Frontal cortex (tissue), 4 donors: ENCODE results near the gene RNU1-3. TPM values are rescaled to one million over a fixed set of nuclear protein-coding genes. Genes with fewer than 3 reads are reported as not detected.
A peak's percentile ranks its signal among the peaks of the same experiment; 100 is the strongest.
"Not testable (repeated sequence)": the region's sequence is repeated elsewhere in the genome, so short reads cannot be mapped to it uniquely, and the experiment has no call there.

Experiments
- DNase-seq, 2 donors: peaks; one replicate each; pipeline ENCODE4 v3.0.0; 2012; ENCODE audit warnings: low spot score in 2 of 2
- FAIRE-seq: peaks from 2 replicates; lab custom pipeline; 2012; peaks lifted over from hg19 to GRCh38; lab: Jason Lieb, UNC
- total RNA-seq: library from RNA; depleted of rRNA; stranded (reverse); fragments of >200 nt; gene quantifications from one replicate; pipeline ENCODE4 v1.2.3, GENCODE V29; 2014
- donor health status: control.
- donor health status: control.
- donor health status: control.

The RNU1-3 gene
- total RNA-seq, 1 donor from 2014 or later = under 0.01 TPM

DNA sequence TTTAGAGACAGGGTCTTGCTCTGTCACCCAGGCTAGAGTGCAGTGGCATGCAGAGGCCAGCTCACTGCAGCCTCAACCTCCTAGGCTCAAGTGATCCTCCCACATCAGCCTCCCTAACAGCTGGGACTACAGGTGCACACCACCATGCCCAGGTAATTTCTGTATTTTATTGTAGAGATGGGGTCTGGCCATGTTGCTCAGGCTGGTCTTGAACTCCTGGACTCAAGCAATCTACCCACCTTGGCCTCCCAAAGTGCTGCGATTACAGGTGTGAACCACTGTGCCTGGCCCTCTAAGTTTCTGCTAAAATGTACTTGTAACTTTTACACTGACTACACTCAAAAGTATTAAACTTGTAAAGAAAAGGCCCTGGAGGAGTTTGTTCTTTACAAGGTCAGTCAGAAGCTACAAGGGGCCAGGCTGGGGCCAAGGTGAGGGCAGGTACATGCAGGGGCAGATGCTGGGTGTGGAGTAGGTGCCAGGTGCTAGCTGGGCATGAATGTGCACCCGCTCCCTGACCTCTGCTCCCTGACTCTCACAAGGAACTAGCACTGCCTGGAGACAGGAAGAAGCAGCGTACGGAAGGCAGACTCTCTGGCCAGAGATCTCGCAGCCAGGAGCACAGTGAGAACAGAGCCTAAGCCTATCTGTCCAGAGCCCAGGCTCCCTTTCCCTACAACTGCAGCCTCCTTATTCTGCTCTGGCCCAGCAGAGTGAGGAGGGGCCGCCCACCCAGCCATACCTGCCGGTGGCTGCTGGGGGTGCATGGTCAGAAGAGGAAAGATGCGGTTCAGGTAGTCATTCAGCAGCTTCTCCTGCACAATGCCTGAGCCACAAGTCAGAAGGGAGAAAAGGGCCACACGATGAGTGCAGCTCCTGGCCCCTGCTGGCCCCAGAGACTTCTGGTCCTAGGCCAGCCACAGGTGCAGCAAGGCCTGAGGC lies 24.5 kb downstream of the RNU1-3 start:
- not testable (repeated sequence) for DNase-seq, FAIRE-seq

DNA sequence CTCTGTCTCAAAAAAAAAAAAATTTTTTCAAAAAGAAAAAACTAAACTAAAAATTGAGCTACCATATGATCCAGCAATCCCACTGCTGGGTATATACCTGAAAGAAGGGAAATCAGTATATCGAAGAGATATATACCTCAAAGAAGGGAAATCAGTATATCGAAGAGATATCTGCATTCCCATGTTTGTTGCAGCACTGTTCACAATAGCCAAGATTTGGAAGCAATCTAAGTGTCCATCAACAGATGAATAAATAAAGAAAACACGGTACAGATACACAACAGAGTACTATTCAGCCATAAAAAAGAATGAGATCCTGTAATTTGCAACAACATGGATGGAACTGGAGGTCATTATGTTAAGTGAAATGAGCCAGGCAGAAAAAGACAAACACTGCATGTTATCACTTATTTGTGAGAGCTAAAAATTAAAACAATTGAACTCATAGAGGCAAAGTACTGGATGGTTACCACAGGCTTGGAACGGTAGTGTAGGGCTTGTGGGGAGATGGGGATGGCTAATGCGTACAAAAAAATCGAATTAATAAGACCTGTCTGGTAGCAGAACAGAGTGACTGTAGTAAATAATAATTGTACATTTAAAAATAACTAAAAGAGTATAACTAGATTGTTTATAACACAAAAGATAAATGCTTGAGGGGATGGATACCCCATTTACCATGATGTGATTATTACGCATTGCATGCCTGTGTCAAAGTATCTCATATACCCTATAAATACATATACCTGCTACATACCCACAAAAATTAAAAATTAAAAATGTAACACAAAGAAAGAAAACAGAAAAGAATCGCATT lies 25.4 kb downstream of the RNU1-3 start:
- DNase-seq, FAIRE-seq: not testable (repeated sequence)

GRCh38 chr1:16639091-16640031 lies 27.4 kb downstream of the RNU1-3 start:
- not testable (repeated sequence) for FAIRE-seq, DNase-seq

GRCh38 chr1:16637941-16638778 lies 28.6 kb downstream of the RNU1-3 start:
- FAIRE-seq, DNase-seq: not testable (repeated sequence)

DNA sequence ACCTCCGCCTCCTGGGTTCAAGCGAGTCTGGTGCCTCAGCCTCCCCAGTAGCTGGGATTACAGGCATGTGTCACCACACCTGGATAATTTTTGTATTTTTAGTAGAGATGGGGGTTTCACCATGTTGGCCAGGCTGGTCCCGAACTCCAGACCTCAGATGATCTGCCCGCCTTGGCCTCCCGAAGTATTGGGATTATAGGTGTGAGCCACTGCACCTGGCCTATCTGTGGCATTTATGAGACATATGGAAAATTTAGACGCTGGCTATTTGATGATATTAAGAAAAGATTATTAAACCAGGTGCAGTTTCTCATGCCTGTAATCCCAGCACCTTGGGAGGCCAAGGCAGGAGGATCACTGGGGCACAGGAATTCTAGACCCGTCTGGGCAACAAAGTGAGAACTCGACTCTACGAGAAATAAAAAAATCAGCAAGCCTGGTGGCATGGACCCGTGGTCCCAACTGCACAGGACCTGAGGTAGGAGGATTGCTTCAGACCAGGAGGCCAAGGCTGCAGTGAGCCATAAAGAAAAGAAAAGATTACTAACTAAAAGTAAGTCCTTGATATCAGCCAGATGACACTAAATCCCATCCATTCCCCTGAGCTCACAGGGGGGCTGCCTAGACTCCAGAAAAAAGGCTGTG lies 30.1 kb downstream of the RNU1-3 start:
- DNase-seq, FAIRE-seq: not testable (repeated sequence)

DNA sequence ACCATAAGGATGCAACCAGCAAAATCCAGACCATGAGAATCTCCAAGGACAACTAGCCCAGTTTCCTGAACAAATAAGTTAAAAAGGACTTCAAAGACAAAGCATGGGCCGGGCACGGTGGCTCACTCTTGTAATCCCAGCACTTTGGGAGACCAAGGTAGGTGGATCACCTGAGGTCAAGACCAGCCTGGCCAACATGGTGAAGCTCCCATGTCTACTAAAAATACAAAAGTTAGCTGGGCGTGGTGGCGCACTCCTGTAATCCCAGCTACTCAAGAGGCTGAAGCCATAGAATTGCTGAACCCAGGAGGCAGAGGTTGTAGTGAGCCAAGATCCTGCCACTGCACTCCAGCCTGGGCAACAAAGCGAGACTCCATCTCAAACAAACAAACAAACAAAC lies 30.8 kb downstream of the RNU1-3 start:
- not testable (repeated sequence) for FAIRE-seq

DNA sequence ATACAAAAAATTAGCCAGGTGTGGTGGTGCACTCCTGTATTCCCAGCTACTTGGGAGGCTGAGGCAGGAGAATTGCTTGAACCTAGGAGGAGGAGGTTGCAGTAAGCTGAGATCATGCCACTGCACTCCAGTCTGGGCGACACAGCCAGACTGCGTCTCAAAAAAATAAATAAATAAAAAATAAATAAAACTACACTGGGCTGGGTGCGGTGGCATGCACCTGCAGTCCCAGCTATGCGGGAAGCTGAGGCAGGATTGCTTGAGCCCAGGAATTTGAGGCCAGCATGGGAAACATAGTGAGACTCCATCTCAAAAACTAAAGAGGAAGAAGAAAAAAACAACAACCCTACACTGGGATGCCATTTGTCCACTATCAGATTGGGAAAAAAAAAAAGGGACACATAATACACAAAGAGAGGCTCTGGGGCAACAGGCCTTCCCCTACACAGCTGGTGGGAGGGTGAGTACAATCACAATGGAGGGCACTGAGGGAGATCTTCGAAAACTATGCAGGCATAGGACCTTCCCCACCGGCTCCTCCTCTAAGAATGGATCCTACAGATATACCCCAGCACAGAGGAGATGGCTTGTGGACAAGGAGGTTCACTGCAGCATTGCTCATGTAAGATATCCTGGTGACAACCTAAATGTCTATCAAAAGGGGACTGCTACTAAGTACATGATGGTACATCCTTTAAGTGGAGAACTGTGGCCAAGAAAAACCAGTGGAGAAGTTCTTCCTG lies 33.0 kb downstream of the RNU1-3 start:
- FAIRE-seq = not testable (repeated sequence)
- peak; percentile 41 to 61 for DNase-seq

More for the DNA sequence above, 30.8 kb downstream of the RNU1-3 start:
- not testable (repeated sequence) for DNase-seq

DNA sequence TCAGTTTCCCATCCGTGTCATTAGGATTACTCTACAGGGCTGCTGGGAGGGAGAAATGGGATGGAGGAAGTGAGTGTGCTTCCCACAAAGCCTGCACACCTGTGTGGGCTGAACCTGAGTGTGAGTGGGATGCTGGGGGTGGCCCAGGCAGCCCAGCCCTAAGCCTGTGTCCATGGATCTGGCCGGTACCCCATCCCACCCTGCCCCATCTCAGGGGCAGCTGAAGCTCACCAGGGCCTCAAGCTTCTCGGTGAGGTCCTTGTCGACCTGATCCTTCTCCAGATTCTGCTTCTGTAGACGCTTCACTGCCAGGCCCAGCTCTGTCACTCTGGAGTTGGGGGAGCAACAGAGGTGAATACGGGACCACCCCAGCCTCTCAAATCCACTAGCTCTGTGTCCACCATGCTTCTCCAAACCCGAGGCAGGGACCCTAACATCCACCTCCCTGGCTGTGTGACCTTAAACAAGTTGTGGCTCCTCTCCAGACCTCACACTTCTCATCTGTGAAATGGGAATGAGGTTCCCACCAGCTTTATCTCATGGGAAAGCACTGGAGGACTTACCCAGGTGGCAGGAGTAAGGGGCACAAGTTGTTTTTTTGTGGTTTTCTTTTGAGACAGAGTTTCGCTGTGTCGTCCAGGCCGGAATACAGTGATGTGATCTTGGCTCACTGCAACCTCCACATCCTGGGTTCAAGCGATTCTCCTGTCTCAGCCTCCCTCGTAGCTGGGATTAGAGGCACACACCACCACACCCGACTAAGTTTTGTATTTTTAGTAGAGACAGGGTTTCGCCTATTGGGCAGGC lies 34.5 kb downstream of the RNU1-3 start:
- peak in 1 of 2 donors; percentile 41 for DNase-seq
- not testable (repeated sequence) for FAIRE-seq

DNA sequence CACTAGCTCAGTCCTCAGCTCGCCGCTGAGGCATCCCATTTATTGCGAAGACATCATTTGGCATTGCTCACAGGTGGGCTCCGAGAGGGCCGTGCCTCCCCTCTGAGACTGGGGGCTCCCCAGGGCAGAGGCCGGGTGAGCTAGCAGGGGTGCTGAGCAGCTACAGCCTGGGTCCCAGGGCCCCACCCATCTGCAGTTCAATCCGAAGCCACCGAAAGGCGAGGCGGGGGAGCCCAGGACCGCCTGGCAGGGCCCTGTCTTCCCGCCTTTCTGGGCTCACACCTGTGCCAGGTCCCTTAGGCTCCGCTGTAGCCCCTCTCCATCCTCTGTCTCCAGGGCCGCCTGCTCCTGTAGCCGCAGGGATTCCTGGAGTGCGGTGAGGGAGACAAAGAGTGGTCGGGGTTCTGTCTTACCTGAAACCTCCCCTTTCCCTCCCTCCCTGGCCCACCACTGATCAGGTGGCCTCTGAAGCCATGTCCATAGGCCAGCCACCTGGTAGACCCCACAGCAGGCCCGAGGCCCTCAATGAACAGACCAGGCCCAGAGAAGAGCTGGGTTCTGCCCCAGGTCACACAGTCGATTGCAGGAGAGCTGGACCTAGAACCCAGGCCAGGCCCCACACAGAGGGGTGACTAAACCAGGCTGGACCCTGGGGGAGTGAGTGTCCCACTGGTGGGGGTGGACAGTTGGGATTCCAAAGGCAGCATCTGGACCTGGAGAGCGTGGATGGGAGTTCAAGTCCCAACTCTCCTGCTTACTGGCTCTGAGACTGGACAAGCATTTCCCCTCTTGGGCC lies 35.3 kb downstream of the RNU1-3 start:
- peak in 1 of 2 donors; percentile 41 for DNase-seq
- no peak for FAIRE-seq

GRCh38 chr1:16630661-16631247 lies 36.0 kb downstream of the RNU1-3 start:
- peak; percentile 36 to 48 for DNase-seq
- FAIRE-seq = no peak

- DNase-seq = peak in 1 of 2 donors; percentile 45
- FAIRE-seq = not testable (repeated sequence)
Measured at GRCh38 chr1:16629916-16630530, 36.7 kb downstream of the RNU1-3 start.

DNA sequence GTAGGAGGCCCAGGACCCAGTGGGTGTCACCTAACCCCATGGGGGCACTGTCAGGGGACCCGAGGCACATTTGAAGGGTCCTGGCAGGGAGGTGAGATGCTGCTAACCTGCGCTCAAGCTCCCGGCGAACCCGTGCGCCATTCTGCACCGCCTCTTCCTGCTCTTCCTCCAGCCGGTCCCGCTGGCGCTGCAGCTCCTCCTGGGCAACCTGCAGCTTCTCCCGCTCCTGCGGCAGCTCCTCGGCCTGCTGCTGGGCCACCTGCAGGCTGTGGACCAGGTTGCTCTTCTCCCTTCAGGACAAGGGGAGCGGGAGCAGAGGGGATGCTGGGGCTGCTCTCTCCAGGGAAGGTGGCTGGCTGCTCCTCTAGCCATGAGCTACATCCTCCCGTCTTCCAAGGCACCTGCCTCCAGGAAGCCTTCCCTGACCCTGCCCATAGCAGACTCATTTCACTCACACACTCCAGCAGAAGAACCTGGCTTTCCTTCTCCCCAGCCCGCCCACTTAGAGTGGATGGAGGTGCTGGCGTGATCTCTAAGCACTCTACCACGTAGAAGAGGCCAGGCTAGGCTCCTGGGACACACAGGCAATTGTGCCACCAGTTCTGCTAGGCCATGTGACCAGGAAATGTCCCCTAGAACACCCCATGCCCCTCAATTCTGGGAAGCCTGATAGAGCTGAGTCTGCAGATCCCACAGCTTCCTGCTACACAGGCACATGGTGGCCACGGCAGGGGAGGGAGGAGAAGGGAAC lies 38.2 kb downstream of the RNU1-3 start:
- peak in 1 of 2 donors; percentile 47 for DNase-seq
- FAIRE-seq = no peak

- not testable (repeated sequence) for DNase-seq, FAIRE-seq
Measured at GRCh38 chr1:16626409-16626983, 40.3 kb downstream of the RNU1-3 start.
